Astrocyte (in vitro differentiated cells and primary cell): ENCODE measurements around the gene MAP2K2. TPM values are rescaled to one million over a fixed set of nuclear protein-coding genes. Genes with fewer than 3 reads are reported as not detected.

Source experiments
- DNase-seq: peaks from one replicate; pipeline ENCODE4 v3.0.0-alpha.2; 2010; ENCODE audit warnings: low read depth
- FAIRE-seq: peaks from 2 replicates; lab custom pipeline; 2011; peaks lifted over from hg19 to GRCh38; lab: Jason Lieb, UNC
- H2AFZ ChIP-seq: 2 replicates; pipeline ENCODE4 v1.6.0; 2012; ENCODE audit warnings: low read depth, low read length, inconsistent platforms
- H3K27ac ChIP-seq: 2 replicates; pipeline ENCODE4 v1.5.1; 2011; ENCODE audit warnings: low read depth, low read length, inconsistent platforms
- H3K27me3 ChIP-seq: 2 replicates; pipeline ENCODE4 v1.6.0; 2011; ENCODE audit warnings: low read length, inconsistent platforms; ENCODE audit not compliant: insufficient read depth
- H3K36me3 ChIP-seq: 2 replicates; pipeline ENCODE4 v1.5.1; 2011; ENCODE audit warnings: low read length, inconsistent platforms; ENCODE audit not compliant: insufficient read depth
- H3K4me1 ChIP-seq: 2 replicates; pipeline ENCODE4 v1.5.1; 2011; ENCODE audit warnings: low read length, inconsistent platforms; ENCODE audit not compliant: insufficient read depth
- H3K4me2 ChIP-seq: 2 replicates; pipeline ENCODE4 v1.6.0; 2012; ENCODE audit warnings: low read length, inconsistent platforms
- H3K4me3 ChIP-seq: 2 replicates; pipeline ENCODE4 v1.5.1; 2011; ENCODE audit warnings: low read depth, mild to moderate bottlenecking, low read length, inconsistent platforms; ENCODE audit not compliant: insufficient read depth
- H3K79me2 ChIP-seq: 2 replicates; pipeline ENCODE4 v1.6.0; 2012; ENCODE audit warnings: mild to moderate bottlenecking, low read length, inconsistent platforms; ENCODE audit not compliant: insufficient read depth
- H3K9ac ChIP-seq: 2 replicates; pipeline ENCODE4 v1.6.0; 2012; ENCODE audit warnings: mild to moderate bottlenecking, low read length, inconsistent platforms
- H3K9me3 ChIP-seq: 2 replicates; pipeline ENCODE4 v1.5.1; 2012; ENCODE audit warnings: low read depth, mild to moderate bottlenecking, low read length, inconsistent platforms; ENCODE audit not compliant: insufficient read depth
- H4K20me1 ChIP-seq: 2 replicates; pipeline ENCODE4 v1.6.0; 2012; ENCODE audit warnings: low read length, inconsistent platforms; ENCODE audit not compliant: insufficient read depth
- H3K27ac Mint-ChIP-seq: one replicate; pipeline ENCODE4 v1.8.0; 2021; ENCODE audit warnings: mild to moderate bottlenecking, mixed read lengths; ENCODE audit not compliant: unreplicated experiment
- H3K27me3 Mint-ChIP-seq: one replicate; pipeline ENCODE4 v1.8.0; 2021; ENCODE audit warnings: low read depth, mixed read lengths; ENCODE audit not compliant: unreplicated experiment
- H3K36me3 Mint-ChIP-seq: one replicate; pipeline ENCODE4 v1.8.0; 2021; ENCODE audit warnings: low read depth, mixed read lengths; ENCODE audit not compliant: unreplicated experiment
- H3K4me1 Mint-ChIP-seq: one replicate; pipeline ENCODE4 v1.8.0; 2021; ENCODE audit warnings: low read depth, mixed read lengths; ENCODE audit not compliant: unreplicated experiment
- H3K4me3 Mint-ChIP-seq: one replicate; pipeline ENCODE4 v1.8.0; 2021; ENCODE audit warnings: mild to moderate bottlenecking, moderate library complexity, mixed read lengths; ENCODE audit not compliant: unreplicated experiment
- H3K9me3 Mint-ChIP-seq: one replicate; pipeline ENCODE4 v1.8.0; 2021; ENCODE audit warnings: mild to moderate bottlenecking, mixed read lengths; ENCODE audit not compliant: unreplicated experiment
- EZH2 ChIP-seq: IDR thresholded peaks from 2 replicates; pipeline ENCODE4 v1.6.1; 2012; ENCODE audit warnings: mild to moderate bottlenecking, low read length, inconsistent platforms; ENCODE audit not compliant: insufficient read depth
- total RNA-seq: library from RNA; stranded (reverse); gene quantifications from 2 replicates; pipeline ENCODE4 v1.2.1, GENCODE V29; 2021
- TF ChIP-seq, protein P1 (sequence below): IDR thresholded peaks from 2 replicates; pipeline ENCODE4 v1.5.1; 2011; ENCODE audit warnings: low read depth, mild to moderate bottlenecking, inconsistent platforms, low read length, moderate library complexity; ENCODE audit not compliant: insufficient read depth

The MAP2K2 gene
- total RNA-seq, 1 donor from 2014 or later: 190 TPM

DNA sequence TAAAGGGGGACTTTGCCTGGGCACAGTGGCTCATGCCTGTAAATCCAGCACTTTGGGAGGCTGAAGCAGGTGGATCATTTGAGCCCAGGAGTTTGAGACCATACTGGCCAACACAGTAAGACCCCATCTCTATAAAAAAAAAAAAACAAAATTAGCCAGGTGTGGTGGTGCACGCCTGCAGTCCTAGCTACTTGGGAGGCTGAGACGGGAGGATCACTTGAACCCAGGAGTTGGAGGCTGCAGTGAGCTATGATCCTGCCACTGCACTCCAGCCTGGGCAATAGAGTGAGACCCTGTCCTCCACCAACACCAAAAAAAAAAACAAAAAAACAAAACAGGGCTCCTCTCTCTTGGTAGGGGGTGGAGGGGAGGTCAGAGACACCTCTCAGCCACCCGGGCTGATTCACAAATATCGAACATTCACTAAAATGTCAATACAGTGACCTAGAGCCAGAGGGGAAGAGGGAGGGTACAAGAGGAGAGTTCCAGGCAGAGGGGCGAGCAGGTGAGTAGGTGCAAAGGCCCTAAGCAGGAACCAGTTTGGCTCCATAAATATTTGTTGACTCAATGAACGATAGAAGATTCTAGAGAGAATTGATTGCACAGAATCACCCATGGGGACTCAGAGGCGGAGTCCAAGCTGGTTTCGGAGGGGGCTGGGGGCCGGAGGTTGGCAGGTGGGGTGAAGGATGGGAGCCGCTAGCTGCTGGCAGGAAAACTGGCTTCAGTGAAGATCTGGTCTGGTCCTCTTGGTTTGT is 28.5 kb upstream of the MAP2K2 start:
- peak overlapping the region; percentile 53 for H3K27ac Mint-ChIP-seq
- H3K4me3 ChIP-seq: no peak overlapping the region
- DNase-seq (no peak), FAIRE-seq (no peak)
- no peaks in the 10 kb centered on the region for H3K36me3 ChIP-seq
- H3K9me3 ChIP-seq: no peaks in the 10 kb centered on the region
- no peaks in the 10 kb centered on the region for H3K27me3 ChIP-seq
- no peaks in the 10 kb centered on the region for H3K4me1 Mint-ChIP-seq
- H3K4me3 Mint-ChIP-seq: no peak overlapping the region
- H3K4me2 ChIP-seq: no peak overlapping the region
- H3K9ac ChIP-seq: no peak overlapping the region
- H4K20me1 ChIP-seq: no peaks in the 10 kb centered on the region
- TF ChIP-seq, protein P1, sequence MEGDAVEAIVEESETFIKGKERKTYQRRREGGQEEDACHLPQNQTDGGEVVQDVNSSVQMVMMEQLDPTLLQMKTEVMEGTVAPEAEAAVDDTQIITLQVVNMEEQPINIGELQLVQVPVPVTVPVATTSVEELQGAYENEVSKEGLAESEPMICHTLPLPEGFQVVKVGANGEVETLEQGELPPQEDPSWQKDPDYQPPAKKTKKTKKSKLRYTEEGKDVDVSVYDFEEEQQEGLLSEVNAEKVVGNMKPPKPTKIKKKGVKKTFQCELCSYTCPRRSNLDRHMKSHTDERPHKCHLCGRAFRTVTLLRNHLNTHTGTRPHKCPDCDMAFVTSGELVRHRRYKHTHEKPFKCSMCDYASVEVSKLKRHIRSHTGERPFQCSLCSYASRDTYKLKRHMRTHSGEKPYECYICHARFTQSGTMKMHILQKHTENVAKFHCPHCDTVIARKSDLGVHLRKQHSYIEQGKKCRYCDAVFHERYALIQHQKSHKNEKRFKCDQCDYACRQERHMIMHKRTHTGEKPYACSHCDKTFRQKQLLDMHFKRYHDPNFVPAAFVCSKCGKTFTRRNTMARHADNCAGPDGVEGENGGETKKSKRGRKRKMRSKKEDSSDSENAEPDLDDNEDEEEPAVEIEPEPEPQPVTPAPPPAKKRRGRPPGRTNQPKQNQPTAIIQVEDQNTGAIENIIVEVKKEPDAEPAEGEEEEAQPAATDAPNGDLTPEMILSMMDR: no peak
- no peak for TF ChIP-seq EZH2
- no peaks in the 10 kb centered on the region for H3K9me3 Mint-ChIP-seq
- no peak overlapping the region for H3K27ac ChIP-seq
- H3K27me3 Mint-ChIP-seq: peaks cover 49% of the 10 kb centered on the region
- no peak overlapping the region for H2AFZ ChIP-seq
- no peaks in the 10 kb centered on the region for H3K79me2 ChIP-seq
- H3K36me3 Mint-ChIP-seq: no peaks in the 10 kb centered on the region
- no peaks in the 10 kb centered on the region for H3K4me1 ChIP-seq

DNA sequence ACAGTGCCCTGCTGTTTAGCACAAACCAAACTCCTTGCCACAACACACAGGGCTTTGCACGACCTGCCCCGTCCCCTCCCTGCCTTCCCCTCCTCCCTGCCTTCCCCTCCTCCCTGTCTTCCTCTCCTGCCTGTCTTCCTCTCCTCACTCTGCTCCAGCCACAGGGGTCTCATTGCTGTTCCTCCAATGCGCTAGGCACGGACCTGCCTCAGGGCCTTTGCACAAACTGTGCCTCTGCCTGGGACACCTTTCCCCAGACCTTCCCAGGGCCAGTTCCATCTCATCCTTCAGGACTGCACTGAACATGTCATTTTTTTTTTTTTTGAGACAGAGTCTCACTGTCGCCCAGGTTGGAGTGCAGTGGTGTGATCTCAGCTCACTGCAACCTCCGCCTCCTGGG is 27.7 kb upstream of the MAP2K2 start:
- Mint-ChIP-seq H3K4me1 (no peaks in the 10 kb centered on the region), H3K4me3 (no peak overlapping the region), H3K9me3 (no peaks in the 10 kb centered on the region), H3K27ac (no peak overlapping the region), H3K27me3 (peaks cover 43% of the 10 kb centered on the region), H3K36me3 (no peaks in the 10 kb centered on the region)
- no peaks in the 10 kb centered on the region for H3K9me3 ChIP-seq
- DNase-seq: no peak
- H3K4me2 ChIP-seq: no peak overlapping the region
- FAIRE-seq: no peak
- no peaks in the 10 kb centered on the region for H3K79me2 ChIP-seq
- no peaks in the 10 kb centered on the region for H4K20me1 ChIP-seq
- no peak overlapping the region for H3K27ac ChIP-seq
- TF ChIP-seq EZH2: no peak
- TF ChIP-seq, protein P1: no peak
- H2AFZ ChIP-seq: no peak overlapping the region
- H3K4me1 ChIP-seq: no peaks in the 10 kb centered on the region
- no peaks in the 10 kb centered on the region for H3K36me3 ChIP-seq
- no peaks in the 10 kb centered on the region for H3K27me3 ChIP-seq
- no peak overlapping the region for H3K9ac ChIP-seq
- no peak overlapping the region for H3K4me3 ChIP-seq
